Thymus (tissue), 11 donors: ENCODE results near the gene PLCD1. TPM values are rescaled to one million over a fixed set of nuclear protein-coding genes. Genes with fewer than 3 reads are reported as not detected.
"Not testable (repeated sequence)": the region's sequence is repeated elsewhere in the genome, so short reads cannot be mapped to it uniquely, and the experiment has no call there.

Experiments used
- DNase-seq, 9 donors: peaks; one replicate each; pipeline ENCODE4 v3.0.0-alpha.2; 2013; ENCODE audit warnings: low spot score in 9 of 9, low read depth in 6 of 9, missing footprints in 1 of 9
- H3K27ac ChIP-seq, 2 donors: one replicate each; pipeline ENCODE4 v1.5.1; 2013; ENCODE audit warnings: control low read depth in 1 of 2, low read depth in 1 of 2, low read length in 1 of 2, mild to moderate bottlenecking in 1 of 2, moderate library complexity in 1 of 2
- H3K27me3 ChIP-seq, 2 donors: one replicate each; pipeline ENCODE4 v1.5.1; 2013; ENCODE audit warnings: low read length in 1 of 2; ENCODE audit not compliant: control insufficient read depth in 2 of 2, insufficient read depth in 1 of 2
- H3K36me3 ChIP-seq, 2 donors: one replicate each; pipeline ENCODE4 v1.5.1; 2013; ENCODE audit warnings: low read length in 1 of 2, mild to moderate bottlenecking in 1 of 2, moderate library complexity in 1 of 2; ENCODE audit not compliant: control insufficient read depth in 2 of 2, insufficient read depth in 2 of 2
- H3K4me1 ChIP-seq, 2 donors: one replicate each; pipeline ENCODE4 v1.5.1; 2013; ENCODE audit warnings: low read length in 2 of 2; ENCODE audit not compliant: control insufficient read depth in 2 of 2, insufficient read depth in 2 of 2
- H3K4me3 ChIP-seq, 2 donors: one replicate each; pipeline ENCODE4 v1.5.1; 2013; ENCODE audit warnings: low read length in 2 of 2, control low read depth in 1 of 2, mild to moderate bottlenecking in 1 of 2
- H3K9me3 ChIP-seq, 2 donors: one replicate each; pipeline ENCODE4 v1.5.1; 2013; ENCODE audit warnings: low read length in 1 of 2, mild to moderate bottlenecking in 1 of 2; ENCODE audit not compliant: control insufficient read depth in 2 of 2, insufficient read depth in 1 of 2
- WGBS: extraction: QIAGEN DNeasy Blood & Tissue Kit; methylation state at CpG from one replicate; pipeline ENCODE4 v1.1.7; 2013; 5-methylcytosine and 5-hydroxymethylcytosine counted together
- polyA plus RNA-seq: library from polyadenylated mRNA; stranded (reverse); fragments of 200-250 nt; gene quantifications from one replicate; pipeline ENCODE4 v1.2.3, GENCODE V29; 2013
- total RNA-seq: library from RNA; stranded (reverse); fragments of 120-200 nt; gene quantifications from one replicate; pipeline ENCODE4 v1.2.4, GENCODE V29; 2013
- donor health status: healthy.

The PLCD1 gene
- total and polyA plus RNA-seq, 2 donors = 16.3 to 23.8 TPM

DNA sequence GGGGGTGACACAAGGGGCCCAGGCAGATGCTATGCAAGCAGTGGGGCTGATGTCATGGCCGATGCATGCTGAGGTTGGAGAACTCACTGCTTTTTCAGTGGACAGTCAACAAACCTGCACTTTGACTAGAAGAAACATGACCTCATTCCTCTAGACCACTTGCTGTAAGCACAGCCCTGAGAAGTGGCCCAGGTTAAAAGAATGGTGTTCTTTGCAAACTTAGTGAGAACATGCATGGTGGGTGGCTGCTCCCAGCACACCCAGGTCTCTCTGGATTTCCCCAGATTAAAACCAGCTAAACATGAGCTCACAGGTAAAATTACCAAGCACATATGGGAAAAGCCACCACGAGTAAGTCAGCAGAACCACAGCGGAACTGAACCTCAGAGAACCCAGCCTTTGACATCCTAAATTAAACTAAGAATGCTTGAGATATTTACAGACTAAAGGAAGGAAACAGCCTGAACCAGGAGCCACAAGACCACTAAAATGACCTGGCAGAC, 25.1 kb upstream of the PLCD1 start:
- DNase-seq = no peak
- no peak overlapping the region for H3K4me3 ChIP-seq
- H3K9me3 ChIP-seq = no peaks in the 10 kb centered on the region
- WGBS = 34% methylated on average over 3 of the region's 3 CpGs
- no peak overlapping the region for H3K27ac ChIP-seq
- H3K27me3 ChIP-seq = no peaks in the 10 kb centered on the region
- peaks cover 0 to 13% of the 10 kb centered on the region in 2 donors for H3K4me1 ChIP-seq
- H3K36me3 ChIP-seq = no peaks in the 10 kb centered on the region

DNA sequence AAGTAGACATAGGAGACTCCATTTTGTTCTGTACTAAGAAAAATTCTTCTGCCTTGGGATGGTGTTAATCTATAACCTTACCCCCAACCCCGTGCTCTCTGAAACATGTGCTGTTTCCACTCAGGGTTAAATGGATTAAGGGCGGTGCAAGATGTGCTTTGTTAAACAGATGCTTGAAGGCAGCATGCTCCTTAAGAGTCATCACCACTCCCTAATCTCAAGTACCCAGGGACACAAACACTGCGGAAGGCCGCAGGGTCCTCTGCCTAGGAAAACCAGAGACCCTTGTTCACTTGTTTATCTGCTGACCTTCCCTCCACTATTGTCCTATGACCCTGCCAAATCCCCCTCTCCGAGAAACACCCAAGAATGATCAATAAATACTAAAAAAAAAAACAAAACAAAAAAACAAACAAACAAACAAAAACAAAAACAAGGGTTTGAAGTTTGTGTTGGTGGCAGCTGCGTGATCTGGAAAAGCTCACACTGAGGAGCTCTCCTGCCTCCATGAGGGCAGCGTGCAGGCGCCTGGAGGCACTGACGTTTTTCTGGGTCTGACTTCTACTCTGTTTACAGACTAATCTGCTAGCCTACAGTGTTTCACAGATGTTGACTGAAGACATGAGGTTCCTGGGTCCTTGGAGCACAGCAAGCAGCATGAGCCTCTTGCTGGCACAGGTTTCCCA, 24.5 kb upstream of the PLCD1 start:
- H3K27ac ChIP-seq, H3K36me3 ChIP-seq, DNase-seq, H3K4me3 ChIP-seq, H3K27me3 ChIP-seq, H3K4me1 ChIP-seq, H3K9me3 ChIP-seq: not testable (repeated sequence)
- 89% methylated on average over 7 of the region's 9 CpGs for WGBS

DNA sequence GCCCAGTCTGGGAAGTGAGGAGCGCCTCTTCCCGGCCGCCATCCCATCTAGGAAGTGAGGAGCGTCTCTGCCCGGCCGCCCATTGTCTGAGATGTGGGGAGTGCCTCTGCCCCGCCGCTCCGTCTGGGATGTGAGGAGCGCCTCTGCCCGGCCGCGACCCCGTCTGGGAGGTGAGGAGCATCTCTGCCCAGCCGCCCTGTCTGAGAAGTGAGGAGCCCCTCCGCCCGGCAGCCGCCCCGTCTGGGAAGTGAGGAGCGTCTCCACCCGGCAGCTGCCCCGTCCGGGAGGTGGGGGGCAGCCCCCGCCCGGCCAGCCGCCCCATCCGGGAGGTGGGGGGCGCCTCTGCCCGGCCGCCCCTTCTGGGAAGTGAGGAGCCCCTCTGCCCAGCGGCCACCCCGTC, 23.8 kb upstream of the PLCD1 start:
- not testable (repeated sequence) for H3K36me3 ChIP-seq, H3K4me1 ChIP-seq, DNase-seq, H3K4me3 ChIP-seq, H3K9me3 ChIP-seq, H3K27me3 ChIP-seq, H3K27ac ChIP-seq
- 97% methylated on average over 28 of the region's 32 CpGs for WGBS

DNA sequence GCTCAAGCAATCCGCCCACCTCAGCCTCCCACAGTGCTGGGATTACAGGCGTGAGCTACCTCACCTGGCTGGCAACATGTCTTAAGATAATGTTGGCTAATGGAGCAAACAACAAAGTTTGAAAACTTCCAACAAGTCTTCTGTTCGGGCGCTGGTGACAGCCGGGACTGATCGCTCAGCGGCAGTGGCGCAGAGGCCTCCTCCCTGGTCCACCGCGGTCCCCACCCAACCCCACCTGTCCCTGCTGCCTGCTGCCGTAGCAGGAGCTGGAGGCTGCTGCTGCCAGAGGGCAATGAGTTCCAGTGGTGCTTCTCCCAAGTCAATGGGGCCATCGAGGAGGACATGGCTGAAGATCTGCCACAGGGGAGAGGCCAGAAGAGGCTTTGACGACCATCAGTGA, 21.7 kb upstream of the PLCD1 start:
- peaks cover 0 to 6% of the 10 kb centered on the region in 2 donors for H3K4me1 ChIP-seq
- no peak for DNase-seq
- no peak overlapping the region for H3K4me3 ChIP-seq
- H3K27me3 ChIP-seq = no peaks in the 10 kb centered on the region
- H3K27ac ChIP-seq = no peak overlapping the region
- H3K36me3 ChIP-seq = no peaks in the 10 kb centered on the region
- no peaks in the 10 kb centered on the region for H3K9me3 ChIP-seq
- 97% methylated on average over 13 of the region's 13 CpGs for WGBS

DNA sequence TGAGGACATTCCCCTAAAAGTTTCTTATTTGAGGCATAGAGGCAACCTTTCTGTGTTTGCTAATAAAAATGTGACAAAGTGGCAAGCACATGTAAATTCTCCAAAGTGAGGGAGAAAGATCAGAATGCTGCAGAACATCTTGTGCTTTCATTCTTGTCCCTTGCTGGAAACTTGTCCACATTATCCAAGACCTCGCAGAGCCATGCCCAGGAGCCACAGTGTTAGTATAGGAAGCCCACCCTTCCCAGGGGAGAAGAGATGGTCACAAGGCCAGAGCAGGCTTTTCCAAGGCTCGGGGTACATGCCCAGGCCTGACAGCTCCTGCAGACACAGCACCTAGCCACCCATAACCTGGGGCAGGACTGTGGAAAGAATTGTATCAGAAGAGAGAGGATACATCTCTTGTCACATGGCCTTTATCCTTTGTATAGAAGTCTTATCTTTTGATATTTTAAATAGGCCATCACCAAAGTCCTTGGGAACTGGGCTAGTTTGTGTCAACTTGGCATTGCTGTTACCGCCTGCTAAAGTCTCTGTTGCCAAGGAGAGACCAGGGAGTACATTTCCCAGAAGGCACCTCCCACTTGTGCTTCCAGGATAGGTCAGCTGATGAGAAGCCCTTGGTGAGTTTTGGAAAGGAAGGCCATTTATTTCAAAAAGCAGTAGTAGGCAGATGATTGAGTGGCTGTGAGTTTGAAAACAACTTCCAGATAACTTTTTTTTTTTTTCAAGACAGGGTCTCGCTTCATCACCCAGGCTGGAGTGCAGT, 20.1 kb upstream of the PLCD1 start:
- no peak overlapping the region for H3K27ac ChIP-seq

DNA sequence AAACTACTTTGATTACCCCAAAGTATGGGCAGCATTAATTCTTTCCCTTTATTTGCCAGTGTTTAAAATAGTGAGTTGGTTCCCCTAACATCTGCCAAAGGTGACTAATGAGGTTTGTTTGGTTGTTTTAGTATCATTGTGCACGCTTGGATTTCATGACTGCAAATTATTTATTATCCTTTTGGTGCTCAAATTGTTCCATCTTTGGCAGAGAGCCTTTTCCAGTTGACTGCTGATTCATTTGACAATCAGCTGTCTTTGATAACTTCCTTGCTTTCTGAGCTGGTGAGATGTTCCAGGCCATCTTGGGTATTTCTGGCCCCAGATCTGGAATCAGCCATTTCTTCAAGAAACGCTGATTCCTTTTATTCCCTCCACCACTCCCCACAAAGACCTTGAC, 18.5 kb upstream of the PLCD1 start:
- 94% methylated on average over 2 of the region's 2 CpGs for WGBS
- DNase-seq = no peak
- Histone ChIP-seq H3K9me3 (no peaks in the 10 kb centered on the region), H3K27me3 (no peaks in the 10 kb centered on the region), H3K4me1 (no peaks in the 10 kb centered on the region), H3K27ac (no peak overlapping the region), H3K4me3 (no peak overlapping the region), H3K36me3 (no peaks in the 10 kb centered on the region)

More for the DNA sequence above, 20.1 kb upstream of the PLCD1 start:
- Histone ChIP-seq H3K9me3 (no peaks in the 10 kb centered on the region), H3K27me3 (no peaks in the 10 kb centered on the region), H3K4me1 (peaks cover 0 to 3% of the 10 kb centered on the region in 2 donors), H3K4me3 (no peak overlapping the region), H3K36me3 (no peaks in the 10 kb centered on the region)
- 97% methylated on average over 4 of the region's 4 CpGs for WGBS
- no peak for DNase-seq

DNA sequence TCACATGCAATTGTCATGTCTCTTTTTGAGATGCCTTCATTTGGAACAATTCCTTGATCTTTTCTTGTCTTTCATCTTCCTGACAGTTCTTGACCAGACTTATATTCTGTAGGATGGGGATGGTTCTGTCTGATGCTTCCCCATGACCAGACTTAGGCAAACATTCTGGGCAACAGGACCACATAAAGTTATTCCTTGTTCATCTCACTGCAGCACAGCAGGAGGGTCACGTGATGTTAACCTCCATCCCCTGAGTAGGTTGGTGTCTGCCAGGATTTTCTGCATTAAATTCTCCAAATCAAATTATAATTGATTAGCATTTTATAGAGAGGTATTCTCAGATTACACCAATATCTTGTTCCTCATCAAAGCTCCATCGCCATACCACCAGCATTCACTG, 17.4 kb upstream of the PLCD1 start:
- Histone ChIP-seq H3K27ac (no peak overlapping the region), H3K36me3 (no peaks in the 10 kb centered on the region), H3K27me3 (no peaks in the 10 kb centered on the region), H3K4me1 (no peaks in the 10 kb centered on the region), H3K4me3 (no peak overlapping the region), H3K9me3 (no peaks in the 10 kb centered on the region)
- no peak for DNase-seq
- 98% methylated on average over 2 of the region's 2 CpGs for WGBS

DNA sequence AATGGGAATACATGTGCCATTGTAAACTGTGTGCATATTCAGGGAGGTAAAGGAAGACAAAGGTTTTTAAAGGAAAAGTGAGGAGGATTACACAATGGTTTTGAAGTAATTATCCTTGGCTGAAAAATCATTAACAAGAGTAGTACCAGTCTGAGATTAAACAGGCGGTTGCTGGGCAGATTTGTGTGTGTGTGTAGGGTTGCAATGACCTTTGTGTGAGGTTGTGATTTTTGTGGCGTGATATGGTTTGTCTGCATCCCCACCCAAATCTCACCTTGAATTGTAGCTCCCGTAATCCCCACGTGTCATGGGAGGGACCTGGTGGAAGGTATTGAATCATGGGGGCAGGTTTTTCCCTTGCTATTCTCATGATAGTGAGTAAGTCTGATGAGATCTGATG, 16.6 kb upstream of the PLCD1 start:
- H3K9me3 ChIP-seq = no peaks in the 10 kb centered on the region
- no peaks in the 10 kb centered on the region for H3K4me1 ChIP-seq
- H3K27ac ChIP-seq = no peak overlapping the region
- H3K36me3 ChIP-seq = no peaks in the 10 kb centered on the region
- H3K4me3 ChIP-seq = no peak overlapping the region
- peaks cover 0 to 4% of the 10 kb centered on the region in 2 donors for H3K27me3 ChIP-seq
- no peak for DNase-seq
- WGBS = 96% methylated on average over 4 of the region's 4 CpGs

DNA sequence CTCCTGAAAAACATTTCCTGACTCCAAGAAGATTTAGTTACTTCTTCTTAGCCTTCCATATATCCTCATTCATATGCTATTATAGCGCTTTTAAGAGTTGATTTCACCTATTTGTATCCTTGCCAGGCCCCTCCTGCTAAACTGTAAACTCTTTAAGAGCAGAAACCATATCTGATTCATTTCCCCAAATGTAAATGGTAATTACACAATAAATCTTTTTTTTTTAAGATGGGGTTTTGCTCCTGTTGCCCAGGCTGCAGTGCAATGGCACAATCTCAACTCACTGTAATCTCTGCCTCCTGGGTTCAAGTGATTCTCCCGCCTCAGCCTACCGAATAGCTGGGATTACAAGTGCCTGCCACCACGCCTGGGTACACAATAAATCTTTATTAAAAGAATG, 14.0 kb upstream of the PLCD1 start:
- peaks cover 0 to 3% of the 10 kb centered on the region in 2 donors for H3K9me3 ChIP-seq
- H3K36me3 ChIP-seq = no peaks in the 10 kb centered on the region
- WGBS = 96% methylated on average over 4 of the region's 4 CpGs
- no peak overlapping the region for H3K4me3 ChIP-seq
- H3K4me1 ChIP-seq = peaks cover 7 to 15% of the 10 kb centered on the region in 2 donors
- no peak overlapping the region for H3K27ac ChIP-seq
- H3K27me3 ChIP-seq = peaks cover 6 to 25% of the 10 kb centered on the region in 2 donors
- no peak for DNase-seq
